Measurements from ENCODE around the gene LY6G5C.

LY6G5C gene

GRCh38 chr6:31642798-31643570, 37.9 kb downstream of the LY6G5C start:
- no peak for DNase-seq
- Histone ChIP-seq H3K4me3 (ENCODE audit: low read length) (no peak overlapping the region), H3K9ac (ENCODE audit: low read length) (no peak overlapping the region), H3K27me3 (ENCODE audit: insufficient read depth, low read length, poor library complexity) (no peaks in the 10 kb centered on the region), H4K8ac (ENCODE audit: low read depth, low read length) (no peak overlapping the region), H2BK120ac (ENCODE audit: low read depth, low read length) (no peak overlapping the region), H4K5ac (ENCODE audit: low read length) (no peak overlapping the region), H3K4ac (ENCODE audit: low read depth, low read length) (no peak overlapping the region), H3K27ac (ENCODE audit: low read depth, low read length) (no peak overlapping the region), H2BK5ac (ENCODE audit: low read length) (no peak overlapping the region), H3K23ac (ENCODE audit: low read length) (no peak overlapping the region), H2BK15ac (replicated peaks; ENCODE audit: low read depth) (no peak overlapping the region), H3K4me1 (ENCODE audit: control insufficient read depth, low read depth, low read length) (no peaks in the 10 kb centered on the region), H3K79me2 (ENCODE audit: control insufficient read depth, insufficient read depth, low read length) (no peaks in the 10 kb centered on the region), H3K56ac (ENCODE audit: low read length) (no peak overlapping the region), H3K36me3 (ENCODE audit: control insufficient read depth, insufficient read depth, low read length) (peaks cover 27% of the 10 kb centered on the region), H2AK5ac (ENCODE audit: low read length) (no peak overlapping the region), H3K18ac (ENCODE audit: low read length) (no peak overlapping the region), H3K79me1 (ENCODE audit: low read length) (peaks cover 2% of the 10 kb centered on the region), H3K4me2 (ENCODE audit: low read length) (no peak overlapping the region)
- WGBS (ENCODE audit: extremely low coverage, insufficient coverage, low lambda C conversion rate) = no CpG with 5 or more reads among the region's 6 CpGs

- Histone ChIP-seq H3K27me3 (ENCODE audit: insufficient read depth, low read length, poor library complexity) (no peaks in the 10 kb centered on the region), H3K79me2 (ENCODE audit: control insufficient read depth, insufficient read depth, low read length) (no peaks in the 10 kb centered on the region), H3K4me1 (ENCODE audit: control insufficient read depth, low read depth, low read length) (no peaks in the 10 kb centered on the region), H3K79me1 (ENCODE audit: low read length) (peaks cover 2% of the 10 kb centered on the region), H3K18ac (ENCODE audit: low read length) (no peak overlapping the region), H3K27ac (ENCODE audit: low read depth, low read length) (no peak overlapping the region), H2AK5ac (ENCODE audit: low read length) (no peak overlapping the region), H2BK120ac (ENCODE audit: low read depth, low read length) (no peak overlapping the region), H3K4ac (ENCODE audit: low read depth, low read length) (no peak overlapping the region), H3K23ac (ENCODE audit: low read length) (no peak overlapping the region), H4K5ac (ENCODE audit: low read length) (no peak overlapping the region), H2BK15ac (replicated peaks; ENCODE audit: low read depth) (no peak overlapping the region), H3K56ac (ENCODE audit: low read length) (no peak overlapping the region), H3K4me3 (ENCODE audit: low read length) (no peak overlapping the region), H3K9ac (ENCODE audit: low read length) (no peak overlapping the region), H3K36me3 (ENCODE audit: control insufficient read depth, insufficient read depth, low read length) (peaks cover 38% of the 10 kb centered on the region), H3K4me2 (ENCODE audit: low read length) (no peak overlapping the region), H2BK5ac (ENCODE audit: low read length) (no peak overlapping the region), H4K8ac (ENCODE audit: low read depth, low read length) (no peak overlapping the region)
- WGBS (ENCODE audit: extremely low coverage, insufficient coverage, low lambda C conversion rate) = no CpG with 5 or more reads among the region's 4 CpGs
- DNase-seq = no peak
These were observed 39.5 kb downstream of the LY6G5C start for GRCh38 chr6:31641370-31641769.

- Histone ChIP-seq H3K4me1 (ENCODE audit: control insufficient read depth, low read depth, low read length) (no peaks in the 10 kb centered on the region), H3K4me3 (ENCODE audit: low read length) (no peak overlapping the region), H2BK15ac (replicated peaks; ENCODE audit: low read depth) (no peak overlapping the region), H3K18ac (ENCODE audit: low read length) (no peak overlapping the region), H3K4me2 (ENCODE audit: low read length) (no peak overlapping the region), H2AK5ac (ENCODE audit: low read length) (no peak overlapping the region), H2BK5ac (ENCODE audit: low read length) (no peak overlapping the region), H3K27ac (ENCODE audit: low read depth, low read length) (no peak overlapping the region), H4K8ac (ENCODE audit: low read depth, low read length) (no peak overlapping the region), H3K23ac (ENCODE audit: low read length) (no peak overlapping the region), H3K79me2 (ENCODE audit: control insufficient read depth, insufficient read depth, low read length) (no peaks in the 10 kb centered on the region), H3K36me3 (ENCODE audit: control insufficient read depth, insufficient read depth, low read length) (peaks cover 44% of the 10 kb centered on the region), H3K79me1 (ENCODE audit: low read length) (peaks cover 2% of the 10 kb centered on the region), H3K9ac (ENCODE audit: low read length) (no peak overlapping the region), H2BK120ac (ENCODE audit: low read depth, low read length) (no peak overlapping the region), H4K5ac (ENCODE audit: low read length) (no peak overlapping the region), H3K56ac (ENCODE audit: low read length) (no peak overlapping the region), H3K4ac (ENCODE audit: low read depth, low read length) (no peak overlapping the region), H3K27me3 (ENCODE audit: insufficient read depth, low read length, poor library complexity) (no peaks in the 10 kb centered on the region)
- no CpG with 5 or more reads among the region's 6 CpGs for WGBS (ENCODE audit: extremely low coverage, insufficient coverage, low lambda C conversion rate)
- DNase-seq = no peak
These were observed 40.3 kb downstream of the LY6G5C start for GRCh38 chr6:31640612-31641011.

GRCh38 chr6:31639449-31639861, 41.4 kb downstream of the LY6G5C start:
- no peaks in the 10 kb centered on the region for H3K4me1 ChIP-seq (ENCODE audit: control insufficient read depth, low read depth, low read length)

DNA sequence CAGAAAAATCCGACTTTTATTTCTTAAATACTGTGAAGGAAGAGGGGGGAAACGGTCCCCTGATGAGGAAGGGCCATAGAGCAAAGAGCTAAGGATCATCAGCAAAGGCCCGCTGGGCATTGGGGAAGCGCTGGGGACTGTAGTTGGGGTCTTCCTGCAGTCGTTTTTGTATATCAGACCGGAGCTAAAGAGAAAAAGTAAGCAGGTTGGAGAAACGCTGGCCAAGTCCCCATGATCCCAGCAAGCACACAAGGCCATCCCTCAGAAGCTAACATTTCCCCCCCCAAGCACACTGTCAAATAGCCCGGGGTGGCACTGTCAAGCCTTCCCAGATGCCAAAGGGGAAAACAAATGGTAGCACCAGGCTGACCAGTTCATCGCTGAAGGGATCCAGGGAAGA, 41.8 kb downstream of the LY6G5C start:
- Histone ChIP-seq H3K23ac (ENCODE audit: low read length) (no peak overlapping the region), H3K79me1 (ENCODE audit: low read length) (no peaks in the 10 kb centered on the region), H3K27me3 (ENCODE audit: insufficient read depth, low read length, poor library complexity) (no peaks in the 10 kb centered on the region), H3K4me3 (ENCODE audit: low read length) (no peak overlapping the region), H3K27ac (ENCODE audit: low read depth, low read length) (no peak overlapping the region), H3K4me2 (ENCODE audit: low read length) (no peak overlapping the region), H4K5ac (ENCODE audit: low read length) (no peak overlapping the region), H3K18ac (ENCODE audit: low read length) (no peak overlapping the region), H3K79me2 (ENCODE audit: control insufficient read depth, insufficient read depth, low read length) (no peaks in the 10 kb centered on the region), H4K8ac (ENCODE audit: low read depth, low read length) (no peak overlapping the region), H3K4ac (ENCODE audit: low read depth, low read length) (no peak overlapping the region), H2BK15ac (replicated peaks; ENCODE audit: low read depth) (no peak overlapping the region), H2AK5ac (ENCODE audit: low read length) (no peak overlapping the region), H2BK5ac (ENCODE audit: low read length) (no peak overlapping the region), H3K56ac (ENCODE audit: low read length) (no peak overlapping the region), H2BK120ac (ENCODE audit: low read depth, low read length) (no peak overlapping the region), H3K4me1 (ENCODE audit: control insufficient read depth, low read depth, low read length) (no peaks in the 10 kb centered on the region), H3K9ac (ENCODE audit: low read length) (no peak overlapping the region), H3K36me3 (ENCODE audit: control insufficient read depth, insufficient read depth, low read length) (peaks cover 48% of the 10 kb centered on the region)
- no CpG with 5 or more reads among the region's 9 CpGs for WGBS (ENCODE audit: extremely low coverage, insufficient coverage, low lambda C conversion rate)
- no peak for DNase-seq

More at GRCh38 chr6:31639449-31639861, 41.4 kb downstream of the LY6G5C start:
- Histone ChIP-seq H3K9ac (ENCODE audit: low read length) (no peak overlapping the region), H2BK5ac (ENCODE audit: low read length) (no peak overlapping the region), H3K4me3 (ENCODE audit: low read length) (no peak overlapping the region), H4K8ac (ENCODE audit: low read depth, low read length) (no peak overlapping the region), H2BK120ac (ENCODE audit: low read depth, low read length) (no peak overlapping the region), H3K27ac (ENCODE audit: low read depth, low read length) (no peak overlapping the region), H2AK5ac (ENCODE audit: low read length) (no peak overlapping the region), H4K5ac (ENCODE audit: low read length) (no peak overlapping the region), H3K56ac (ENCODE audit: low read length) (no peak overlapping the region), H3K4me2 (ENCODE audit: low read length) (no peak overlapping the region), H3K18ac (ENCODE audit: low read length) (no peak overlapping the region), H2BK15ac (replicated peaks; ENCODE audit: low read depth) (no peak overlapping the region), H3K79me1 (ENCODE audit: low read length) (no peaks in the 10 kb centered on the region), H3K4ac (ENCODE audit: low read depth, low read length) (no peak overlapping the region), H3K36me3 (ENCODE audit: control insufficient read depth, insufficient read depth, low read length) (peaks cover 45% of the 10 kb centered on the region), H3K79me2 (ENCODE audit: control insufficient read depth, insufficient read depth, low read length) (no peaks in the 10 kb centered on the region), H3K27me3 (ENCODE audit: insufficient read depth, low read length, poor library complexity) (no peaks in the 10 kb centered on the region), H3K23ac (ENCODE audit: low read length) (no peak overlapping the region)
- WGBS (ENCODE audit: extremely low coverage, insufficient coverage, low lambda C conversion rate) = no CpG with 5 or more reads among the region's 10 CpGs
- no peak for DNase-seq
